AG04450 (cell line): ENCODE measurements around the gene MAGEA4. TPM values are rescaled to one million over a fixed set of nuclear protein-coding genes. Genes with fewer than 3 reads are reported as not detected.
A peak's percentile ranks its signal among the peaks of the same experiment; 100 is the strongest.

ENCODE experiments used
- CTCF ChIA-PET: fragments of 300-600, 350-600 bp; formaldehyde crosslinking; extraction: SDS; loops from one replicate; lab custom pipeline; 2022; ENCODE audit warnings: antibody characterized with exemption, inconsistent platforms; lab: Charles Lee
- POLR2A ChIA-PET: fragments of 350-600 bp; formaldehyde crosslinking; extraction: SDS; loops from one replicate; lab custom pipeline; 2021; ENCODE audit warnings: antibody characterized with exemption, inconsistent platforms; lab: Yijun Ruan, JAX
- DNase-seq: peaks from one replicate; pipeline ENCODE4 v3.0.0-alpha.2; 2011; ENCODE audit warnings: low read depth, low spot score
- H3K27ac ChIP-seq: one replicate; pipeline ENCODE4 v1.5.1; 2012; ENCODE audit warnings: low read depth, low read length, control low read depth
- H3K27me3 ChIP-seq: one replicate; pipeline ENCODE4 v1.6.0; 2012; ENCODE audit warnings: low read length; ENCODE audit not compliant: control insufficient read depth, insufficient read depth
- H3K4me3 ChIP-seq: 2 replicates; pipeline ENCODE4 v1.5.1; 2011; ENCODE audit warnings: mild to moderate bottlenecking, low read depth, low read length, control low read depth
- H3K9me3 ChIP-seq: 2 replicates; pipeline ENCODE4 v1.5.1; 2012; ENCODE audit warnings: low read length; ENCODE audit not compliant: control insufficient read depth, insufficient read depth
- CTCF ChIP-seq: IDR thresholded peaks from 2 replicates; pipeline ENCODE4 v1.5.1; 2011; ENCODE audit warnings: low read depth, low read length, control low read depth, inconsistent platforms
- polyA plus RNA-seq: library from polyadenylated mRNA; depleted of rRNA; stranded (reverse); fragments of >200 nt; gene quantifications from 2 replicates; pipeline ENCODE4 v1.2.3, GENCODE V29; 2011; rRNA removed

The MAGEA4 gene
- polyA plus RNA-seq, 1 experiment: not detected

- TF ChIP-seq CTCF: no peak
- ChIA-PET POLR2A (no interaction called here), CTCF (no interaction called here)
- H3K27me3 ChIP-seq: peaks cover under 1% of the 10 kb centered on the region
- H3K9me3 ChIP-seq: no peaks in the 10 kb centered on the region
- H3K4me3 ChIP-seq: no peak overlapping the region
- no peak overlapping the region for H3K27ac ChIP-seq
- DNase-seq: no peak
Observed at GRCh38 chrX:151970027-151970426, 57.3 kb downstream of the MAGEA4 start.

GRCh38 chrX:151970661-151971060 lies 58.0 kb downstream of the MAGEA4 start:
- ChIA-PET POLR2A (interaction anchor here (0.9 kb wide), 1 partner anchor 145 kb away, joined by 3 read pairs; no protein-coding TSS in a partner anchor), CTCF (no interaction called here)
- TF ChIP-seq CTCF: no peak
- Histone ChIP-seq H3K9me3 (no peaks in the 10 kb centered on the region), H3K27me3 (peaks cover 4% of the 10 kb centered on the region), H3K27ac (no peak overlapping the region), H3K4me3 (no peak overlapping the region)
- DNase-seq: peak; percentile 77

- DNase-seq: no peak
Observed at GRCh38 chrX:151973060-151973661, 60.5 kb downstream of the MAGEA4 start.

GRCh38 chrX:151973851-151974335 lies 61.2 kb downstream of the MAGEA4 start:
- H3K27ac ChIP-seq: no peak overlapping the region
- ChIA-PET CTCF (no interaction called here), POLR2A (interaction anchor here (0.9 kb wide), 1 partner anchor 11 kb away, joined by 5 read pairs; no protein-coding TSS in a partner anchor)
- no peak for DNase-seq
- H3K27me3 ChIP-seq: peaks cover 4% of the 10 kb centered on the region
- H3K4me3 ChIP-seq: peak overlapping the region; percentile 64
- TF ChIP-seq CTCF: no peak
- H3K9me3 ChIP-seq: no peaks in the 10 kb centered on the region

More at GRCh38 chrX:151973060-151973661, 60.5 kb downstream of the MAGEA4 start:
- H3K4me3 ChIP-seq: peak overlapping the region; percentile 64
- H3K27me3 ChIP-seq: peaks cover 4% of the 10 kb centered on the region
- H3K27ac ChIP-seq: no peak overlapping the region
- no peak for TF ChIP-seq CTCF
- ChIA-PET POLR2A (interaction anchor here (0.9 kb wide), 1 partner anchor 12 kb away, joined by 5 read pairs; no protein-coding TSS in a partner anchor), CTCF (interaction anchor here (0.7 kb wide), 1 partner anchor 481 kb away, joined by 3 read pairs; no protein-coding TSS in a partner anchor)
- H3K9me3 ChIP-seq: no peaks in the 10 kb centered on the region

Other genes starting within 250 kb of the MAGEA4 start
- gene PRRG3, start 217.4 kb upstream of the MAGEA4 start, polyA plus RNA-seq: not detected in 2 replicates
- gene FATE1, start 196.9 kb upstream of the MAGEA4 start, polyA plus RNA-seq: not detected in 2 replicates
- not detected in 2 replicates for gene CNGA2, start 178.1 kb upstream of the MAGEA4 start, polyA plus RNA-seq
- 13.9 and 15.1 TPM in 2 replicates for gene GABRE, start 61.8 kb downstream of the MAGEA4 start, polyA plus RNA-seq
- gene MAGEA10, start 225.7 kb downstream of the MAGEA4 start, polyA plus RNA-seq: not detected in 2 replicates